ENCODE results near the gene JAK3. TPM values are rescaled to one million over a fixed set of nuclear protein-coding genes. Genes with fewer than 3 reads are reported as not detected.

JAK3 gene
- total and polyA plus RNA-seq, 2 donors (not counting 3 experiments of a cell fraction or from before 2014, with no cell fraction given), result 3.1 to 3.8 TPM

- H3K36me3 ChIP-seq (ENCODE audit: control insufficient read depth in 2 of 2, extremely low read depth in 1 of 2, insufficient read depth in 2 of 2, low read length in 2 of 2), result no peaks in the 10 kb centered on the region
- CTCF ChIA-PET, result no interaction called here
- no peaks in the 10 kb centered on the region for H3K9me3 ChIP-seq (replicated peaks; ENCODE audit: control insufficient read depth, insufficient read depth, low read length)
- no peaks in the 10 kb centered on the region for H3K9me1 ChIP-seq (replicated peaks; ENCODE audit: control insufficient read depth, extremely low read depth, insufficient read depth, low read length)
- H3K27ac ChIP-seq (ENCODE audit: insufficient read depth, low read depth, low read length), result no peak overlapping the region
- no TSS peak for BruUV-seq (replicated peaks)
- no peaks in the 10 kb centered on the region for H4K20me1 ChIP-seq (replicated peaks; ENCODE audit: control insufficient read depth, extremely low read depth, insufficient read depth, low read length)
- no peak overlapping the region for H3K4me2 ChIP-seq (ENCODE audit: insufficient read depth, low read length)
- intact Hi-C loops (cut with micrococcal nuclease) (no loop called here), dilution Hi-C loops (cut with MboI; ENCODE audit: extremely low pct_ligation_motif_present, low sequenced_read_pairs) (no loop called here)
- no peak for TF ChIP-seq JUN (IDR thresholded peaks at IDR 0.05; ENCODE audit: borderline replicate concordance, insufficient read depth, insufficient read length, low read depth)
- TF ChIP-seq MYC (IDR thresholded peaks at IDR 0.05; ENCODE audit: low read depth, low read length), result no peak
- TF ChIP-seq EZH2 (IDR thresholded peaks at IDR 0.05; ENCODE audit: borderline replicate concordance, low read depth, low read length, severe bottlenecking), result no peak
- no peak for TF ChIP-seq POLR2AphosphoS5 (IDR thresholded peaks at IDR 0.05; ENCODE audit: insufficient read depth, low read depth, low read length)
- TF ChIP-seq FOS (IDR thresholded peaks at IDR 0.05; ENCODE audit: borderline replicate concordance, insufficient read depth, low read length), result no peak
- TF ChIP-seq MAX (IDR thresholded peaks at IDR 0.05; ENCODE audit: insufficient read depth, insufficient read length), result no peak
- no peak for TF ChIP-seq POLR2A (IDR thresholded peaks at IDR 0.05; ENCODE audit: low read depth, low read length)
- H3K4me1 ChIP-seq (ENCODE audit: control insufficient read depth, extremely low read depth, insufficient read depth, low read length), result no peaks in the 10 kb centered on the region
- POLR2A ChIA-PET, result no interaction called here
- H3K9ac ChIP-seq (replicated peaks; ENCODE audit: extremely low read depth, insufficient read depth, low read length), result no peak overlapping the region
- H3K79me2 ChIP-seq (ENCODE audit: control insufficient read depth, insufficient read depth, low read length), result no peaks in the 10 kb centered on the region
- no peak overlapping the region for H3K4me3 ChIP-seq (replicated peaks in 1 of 3; ENCODE audit: insufficient read depth in 1 of 3, low read depth in 1 of 3, low read length in 3 of 3)
- DNase-seq (ENCODE audit: low read depth, low spot score) (no peak), FAIRE-seq (no peak)
- H3K27me3 ChIP-seq (ENCODE audit: control insufficient read depth in 2 of 2, insufficient read depth in 2 of 2, low read length in 2 of 2), result no peaks in the 10 kb centered on the region
- H2AFZ ChIP-seq (ENCODE audit: low read depth, low read length), result no peak overlapping the region
Observed at GRCh38 chr19:17883627-17884410, 36.0 kb upstream of the JAK3 start.

- Histone ChIP-seq H3K4me1 (ENCODE audit: control insufficient read depth, extremely low read depth, insufficient read depth, low read length) (no peaks in the 10 kb centered on the region), H3K79me2 (ENCODE audit: control insufficient read depth, insufficient read depth, low read length) (no peaks in the 10 kb centered on the region), H3K27ac (ENCODE audit: insufficient read depth, low read depth, low read length) (no peak overlapping the region), H3K27me3 (ENCODE audit: control insufficient read depth in 2 of 2, insufficient read depth in 2 of 2, low read length in 2 of 2) (no peaks in the 10 kb centered on the region), H3K36me3 (ENCODE audit: control insufficient read depth in 2 of 2, extremely low read depth in 1 of 2, insufficient read depth in 2 of 2, low read length in 2 of 2) (no peaks in the 10 kb centered on the region), H3K4me2 (ENCODE audit: insufficient read depth, low read length) (no peak overlapping the region), H3K9ac (replicated peaks; ENCODE audit: extremely low read depth, insufficient read depth, low read length) (no peak overlapping the region), H3K9me3 (replicated peaks; ENCODE audit: control insufficient read depth, insufficient read depth, low read length) (no peaks in the 10 kb centered on the region), H4K20me1 (replicated peaks; ENCODE audit: control insufficient read depth, extremely low read depth, insufficient read depth, low read length) (no peaks in the 10 kb centered on the region), H3K9me1 (replicated peaks; ENCODE audit: control insufficient read depth, extremely low read depth, insufficient read depth, low read length) (no peaks in the 10 kb centered on the region), H2AFZ (ENCODE audit: low read depth, low read length) (no peak overlapping the region), H3K4me3 (replicated peaks in 1 of 3; ENCODE audit: insufficient read depth in 1 of 3, low read depth in 1 of 3, low read length in 3 of 3) (no peak overlapping the region)
- ChIA-PET POLR2A (no interaction called here), CTCF (no interaction called here)
- no peak for TF ChIP-seq JUN (IDR thresholded peaks at IDR 0.05; ENCODE audit: borderline replicate concordance, insufficient read depth, insufficient read length, low read depth)
- TF ChIP-seq FOS (IDR thresholded peaks at IDR 0.05; ENCODE audit: borderline replicate concordance, insufficient read depth, low read length), result no peak
- no peak for TF ChIP-seq CTCF (IDR thresholded peaks at IDR 0.05; ENCODE audit: extremely low read depth in 1 of 2, insufficient read depth in 1 of 2, low read depth in 1 of 2, low read length in 2 of 2)
- TF ChIP-seq MAX (IDR thresholded peaks at IDR 0.05; ENCODE audit: insufficient read depth, insufficient read length), result no peak
- TF ChIP-seq EZH2 (IDR thresholded peaks at IDR 0.05; ENCODE audit: borderline replicate concordance, low read depth, low read length, severe bottlenecking), result no peak
- no peak for TF ChIP-seq POLR2A (IDR thresholded peaks at IDR 0.05; ENCODE audit: low read depth, low read length)
- no peak for DNase-seq (ENCODE audit: low read depth, low spot score)
- intact Hi-C loops (cut with micrococcal nuclease) (no loop called here), dilution Hi-C loops (cut with MboI; ENCODE audit: extremely low pct_ligation_motif_present, low sequenced_read_pairs) (no loop called here)
- BruUV-seq (replicated peaks), result no TSS peak
- no peak for FAIRE-seq
Observed at GRCh38 chr19:17881701-17882100, 33.9 kb upstream of the JAK3 start.

Measured in endothelial cell of umbilical vein (primary cell).